Measurements from ENCODE around the gene ADRB2.

ADRB2 gene

GRCh38 chr5:148805326-148806290, 20.8 kb upstream of the ADRB2 start:
- peak; percentile 46 for DNase-seq

- DNase-seq = no peak
Observed at GRCh38 chr5:148806520-148806931, 19.9 kb upstream of the ADRB2 start.

- no peak for DNase-seq
Observed at GRCh38 chr5:148807851-148808250, 18.6 kb upstream of the ADRB2 start.

- DNase-seq = peak; percentile 58
Observed at GRCh38 chr5:148808864-148809642, 17.4 kb upstream of the ADRB2 start.

- no peak for DNase-seq
Observed at GRCh38 chr5:148809781-148810524, 16.5 kb upstream of the ADRB2 start.

- no peak for DNase-seq
Observed at GRCh38 chr5:148810823-148811222, 15.6 kb upstream of the ADRB2 start.

- DNase-seq = no peak
Observed at GRCh38 chr5:148811756-148812155, 14.7 kb upstream of the ADRB2 start.

GRCh38 chr5:148815086-148815485, 11.3 kb upstream of the ADRB2 start:
- DNase-seq = no peak

- no peak for DNase-seq
Observed at GRCh38 chr5:148815578-148815977, 10.8 kb upstream of the ADRB2 start.

- no peak for DNase-seq
Observed at GRCh38 chr5:148816357-148816756, 10.1 kb upstream of the ADRB2 start.

- DNase-seq = no peak
Observed at GRCh38 chr5:148816782-148817181, 9.6 kb upstream of the ADRB2 start.

GRCh38 chr5:148817606-148818005, 8.8 kb upstream of the ADRB2 start:
- no peak for DNase-seq

- DNase-seq = no peak
Observed at GRCh38 chr5:148820461-148821395, 5.7 kb upstream of the ADRB2 start.

GRCh38 chr5:148823871-148824270, 2.5 kb upstream of the ADRB2 start:
- no peak for DNase-seq

- DNase-seq = no peak
Observed at GRCh38 chr5:148825716-148826052, 727 bp upstream of the ADRB2 start.

- DNase-seq = no peak
Observed at GRCh38 chr5:148826739-148827070, 294 bp downstream of the ADRB2 start.

GRCh38 chr5:148827723-148828122, 1.3 kb downstream of the ADRB2 start:
- no peak for DNase-seq

GRCh38 chr5:148828511-148829247, 2.3 kb downstream of the ADRB2 start:
- no peak for DNase-seq

GRCh38 chr5:148829248-148829594, 2.8 kb downstream of the ADRB2 start:
- DNase-seq = no peak

- DNase-seq = no peak
Observed at GRCh38 chr5:148829734-148830133, 3.3 kb downstream of the ADRB2 start.

- no peak for DNase-seq
Observed at GRCh38 chr5:148830211-148830610, 3.8 kb downstream of the ADRB2 start.
